Measurements from ENCODE around the gene MAOA.

The MAOA gene

DNA sequence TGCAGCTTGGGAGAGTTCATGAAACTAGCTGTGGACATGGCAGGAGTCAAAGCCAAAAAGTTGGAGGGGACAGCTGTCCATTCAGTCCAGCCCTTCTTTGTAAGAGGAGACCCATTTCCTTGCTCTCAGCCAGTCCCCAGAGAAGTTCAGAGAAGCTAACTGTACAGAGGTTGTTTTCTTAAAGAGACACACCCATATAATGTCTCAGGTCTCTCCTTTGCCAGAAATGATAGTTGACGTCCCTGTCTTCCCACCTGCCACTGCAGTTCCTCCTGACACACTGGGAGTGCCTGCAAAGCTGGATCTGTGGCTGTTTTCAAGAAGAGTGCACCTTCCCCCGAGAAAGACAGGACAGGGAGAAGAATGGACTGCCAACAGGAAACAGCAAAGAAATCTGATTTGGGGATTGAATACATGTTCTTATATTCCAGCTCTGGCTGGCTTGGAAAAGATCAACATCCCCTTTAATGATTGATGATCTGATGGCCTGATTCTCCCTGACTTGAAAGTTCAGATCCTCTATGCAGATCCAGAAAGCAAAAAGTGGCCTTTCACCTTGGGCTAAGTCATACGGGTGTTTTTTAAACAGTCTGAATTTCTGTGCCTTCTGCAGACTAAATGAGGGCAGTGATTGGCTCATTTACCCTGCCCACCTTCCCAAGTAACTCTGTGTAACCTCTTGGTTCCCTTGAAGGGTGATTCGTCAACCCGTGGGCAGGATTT lies 87.2 kb downstream of the MAOA start:
- no peak for DNase-seq (ENCODE audit: low read depth, low spot score)
- H3K4me3 ChIP-seq (ENCODE audit: low read length) = no peak overlapping the region

GRCh38 chrX:43744284-43744683 lies 88.2 kb downstream of the MAOA start:
- H3K4me3 ChIP-seq (ENCODE audit: low read length) = no peak overlapping the region
- no peak for DNase-seq (ENCODE audit: low read depth, low spot score)

DNA sequence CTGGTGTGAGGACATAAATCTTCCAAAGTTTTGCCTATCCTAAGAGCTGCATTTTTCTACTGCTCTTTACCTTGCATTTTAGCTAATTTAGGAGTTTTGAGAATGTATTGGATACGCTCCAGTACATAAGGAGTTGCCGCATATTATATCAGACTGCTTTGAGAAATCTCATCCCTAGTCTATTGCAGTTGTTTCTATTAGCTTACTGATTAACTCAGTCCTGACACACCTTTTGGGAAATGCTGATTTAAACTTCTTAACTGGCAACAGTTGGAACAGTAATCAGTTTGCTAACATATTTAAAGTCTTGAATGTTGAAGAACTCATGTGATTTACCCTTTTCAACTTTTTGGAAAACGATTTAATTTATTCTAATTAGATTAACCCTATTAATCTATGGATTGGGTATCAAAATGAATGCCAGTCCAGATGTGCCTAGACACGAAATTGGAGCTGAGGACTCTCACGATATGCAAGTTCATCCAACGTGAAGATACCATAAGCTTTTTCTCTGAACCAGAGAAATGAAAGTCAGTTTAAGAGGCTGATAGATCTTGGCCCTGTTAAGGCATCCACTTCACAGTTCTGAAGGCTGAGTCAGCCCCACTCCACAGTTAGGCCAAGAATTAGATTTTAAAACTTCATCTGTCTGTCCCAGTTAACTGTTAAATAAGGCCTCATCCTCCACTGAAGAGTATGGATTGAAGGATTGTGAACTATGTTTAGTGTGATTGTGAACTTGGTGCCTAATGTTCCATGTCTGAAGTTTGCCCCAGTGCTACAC lies 90.0 kb downstream of the MAOA start:
- no peak for DNase-seq (ENCODE audit: low read depth, low spot score)
- H3K4me3 ChIP-seq (ENCODE audit: low read length) = no peak overlapping the region

DNA sequence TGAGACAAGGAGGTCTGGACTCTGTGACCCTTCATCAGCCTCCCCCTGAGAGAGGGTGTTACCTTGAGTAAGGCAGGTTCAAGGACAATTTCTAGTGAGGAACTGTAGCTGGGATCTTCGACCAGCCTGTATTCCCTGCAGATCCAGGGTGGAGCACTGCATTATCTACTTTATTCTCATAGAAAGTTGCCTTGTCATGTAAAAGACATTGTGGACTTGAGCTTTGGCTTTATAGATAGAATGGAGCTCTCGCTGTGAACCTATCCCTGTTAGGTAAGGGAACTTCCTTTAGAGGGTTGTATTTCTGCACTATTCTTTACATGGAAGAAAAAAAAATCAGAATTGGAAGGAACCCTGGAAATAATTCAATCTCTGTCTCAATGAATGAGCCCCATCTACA lies 91.4 kb downstream of the MAOA start:
- DNase-seq (ENCODE audit: low read depth, low spot score) = no peak
- H3K4me3 ChIP-seq (ENCODE audit: low read length) = no peak overlapping the region

GRCh38 chrX:43750248-43750676 lies 94.2 kb downstream of the MAOA start:
- H3K4me3 ChIP-seq (ENCODE audit: low read length) = no peak overlapping the region
- peak; percentile 41 for DNase-seq (ENCODE audit: low read depth, low spot score)

GRCh38 chrX:43753637-43754036 lies 97.5 kb downstream of the MAOA start:
- no peak overlapping the region for H3K4me3 ChIP-seq (ENCODE audit: low read length)

DNA sequence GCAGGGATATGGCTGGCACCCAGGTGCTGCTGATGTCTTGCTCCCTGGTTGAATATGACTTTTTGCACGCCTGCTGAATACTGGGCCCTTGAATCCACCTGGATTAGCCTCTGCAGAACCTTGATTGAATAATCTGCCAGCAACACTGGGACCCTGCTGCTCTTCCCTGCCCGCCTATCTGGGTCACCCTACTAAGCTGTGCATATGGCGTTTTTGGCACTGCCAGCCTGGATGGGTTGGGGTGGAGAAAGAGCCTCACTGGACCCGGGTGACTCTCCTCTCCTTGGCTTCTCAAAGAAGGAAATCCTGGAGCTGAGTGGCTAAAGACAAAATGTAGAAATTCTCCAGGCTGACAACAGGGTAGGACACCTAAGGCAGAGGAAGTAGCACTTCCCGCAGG lies 100.0 kb downstream of the MAOA start:
- DNase-seq (ENCODE audit: low read depth, low spot score) = no peak
- H3K4me3 ChIP-seq (ENCODE audit: low read length) = no peak overlapping the region

More at GRCh38 chrX:43753637-43754036, 97.5 kb downstream of the MAOA start:
- DNase-seq (ENCODE audit: low read depth, low spot score) = no peak

- DNase-seq (ENCODE audit: low read depth, low spot score) = no peak
- no peak overlapping the region for H3K4me3 ChIP-seq (ENCODE audit: low read length)
Observed at GRCh38 chrX:43758044-43758443, 101.9 kb downstream of the MAOA start.

GRCh38 chrX:43785930-43786591 lies 130.0 kb downstream of the MAOA start:
- DNase-seq (ENCODE audit: low read depth, low spot score) = no peak

More at GRCh38 chrX:43785930-43786591, 130.0 kb downstream of the MAOA start:
- H3K4me3 ChIP-seq (ENCODE audit: low read length) = no peak overlapping the region
